Measurements from ENCODE around the gene PTPRD.

PTPRD gene

GRCh38 chr9:10052916-10053315, 559.9 kb downstream of the PTPRD start:
- no peak for DNase-seq (ENCODE audit: low read depth in 3 of 3)

GRCh38 chr9:10052181-10052580, 560.6 kb downstream of the PTPRD start:
- no peak for DNase-seq (ENCODE audit: low read depth in 3 of 3)

DNA sequence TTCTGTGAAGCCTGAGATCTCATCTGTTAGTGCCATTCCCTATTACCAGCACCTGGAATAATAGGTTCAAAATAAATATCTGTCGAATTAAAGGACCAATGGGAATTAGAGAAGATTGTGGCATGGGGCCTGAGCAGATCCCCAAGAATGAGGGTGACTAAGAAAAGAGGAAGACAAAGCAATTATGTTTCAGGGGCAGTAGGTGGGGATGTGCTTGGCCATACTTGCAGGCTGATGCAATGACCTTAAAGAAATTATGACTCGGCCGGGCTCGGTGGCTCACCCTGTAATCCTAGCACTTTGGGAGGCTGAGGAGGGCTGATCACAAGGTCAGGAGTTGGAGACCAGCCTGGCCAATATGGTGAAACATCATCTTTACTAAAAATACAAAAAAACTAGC, 562.8 kb downstream of the PTPRD start:
- DNase-seq (ENCODE audit: low read depth in 3 of 3), result no peak

DNA sequence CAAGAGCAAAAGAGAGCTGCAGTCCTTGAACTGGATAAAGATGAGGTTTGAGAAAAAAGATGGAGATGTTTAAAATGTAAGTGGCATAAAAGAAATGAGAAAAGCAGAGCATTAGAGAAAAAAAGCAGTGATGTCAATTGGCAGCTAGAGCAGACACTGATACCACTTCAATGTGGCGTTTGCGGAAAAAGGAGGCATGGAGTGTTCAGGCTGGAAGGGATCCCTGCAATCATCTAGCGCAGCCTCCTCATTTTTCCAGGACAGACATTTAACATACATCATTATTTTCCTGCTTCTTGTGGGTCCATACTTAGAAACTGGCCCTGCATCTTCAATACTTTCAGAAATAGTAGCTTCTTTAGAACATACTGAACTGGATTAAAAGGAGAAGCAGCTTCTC, 563.8 kb downstream of the PTPRD start:
- DNase-seq (ENCODE audit: low read depth in 3 of 3), result no peak

DNA sequence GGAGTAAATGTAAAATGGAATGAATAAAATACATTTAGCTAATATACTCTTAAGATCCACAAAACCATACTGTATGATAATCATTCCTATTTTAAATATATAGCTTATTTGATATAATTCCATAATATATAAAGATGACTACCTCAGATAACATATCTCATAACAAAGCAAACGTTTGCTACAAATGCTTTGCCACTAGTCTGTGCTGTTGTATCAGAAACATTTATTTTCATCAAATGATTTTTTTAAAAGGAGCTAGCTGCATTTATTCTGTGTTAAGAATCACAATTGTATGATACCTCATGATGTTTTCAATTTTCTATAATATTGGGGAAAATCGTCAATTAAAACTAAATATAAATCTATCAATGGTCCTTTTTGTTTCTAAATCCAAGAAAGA, 567.2 kb downstream of the PTPRD start:
- DNase-seq (ENCODE audit: low read depth in 3 of 3), result no peak

DNA sequence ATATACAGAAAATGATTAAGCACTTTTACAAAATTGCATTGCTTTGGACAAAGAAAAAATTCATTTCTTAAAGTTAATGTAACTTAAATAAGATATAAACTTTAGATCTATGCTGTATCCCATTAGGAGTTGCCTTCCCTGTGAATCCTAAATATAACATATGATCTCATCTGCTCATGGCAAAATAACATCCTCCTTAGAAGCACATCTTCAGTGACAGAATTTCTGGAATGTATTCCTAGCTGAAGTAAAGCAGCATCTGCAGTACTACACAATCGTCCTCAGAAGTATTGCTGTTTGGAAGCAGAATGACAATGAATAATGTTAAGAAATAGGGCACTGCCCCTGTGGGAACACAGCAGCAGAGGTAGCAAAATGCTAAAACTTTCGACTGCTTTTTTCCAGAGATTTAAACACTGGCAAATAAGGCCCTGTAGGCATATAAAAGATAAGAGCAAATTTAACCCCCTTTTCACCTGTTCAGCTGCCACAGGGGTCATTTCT, 571.0 kb downstream of the PTPRD start:
- DNase-seq (ENCODE audit: low read depth in 3 of 3), result no peak

DNA sequence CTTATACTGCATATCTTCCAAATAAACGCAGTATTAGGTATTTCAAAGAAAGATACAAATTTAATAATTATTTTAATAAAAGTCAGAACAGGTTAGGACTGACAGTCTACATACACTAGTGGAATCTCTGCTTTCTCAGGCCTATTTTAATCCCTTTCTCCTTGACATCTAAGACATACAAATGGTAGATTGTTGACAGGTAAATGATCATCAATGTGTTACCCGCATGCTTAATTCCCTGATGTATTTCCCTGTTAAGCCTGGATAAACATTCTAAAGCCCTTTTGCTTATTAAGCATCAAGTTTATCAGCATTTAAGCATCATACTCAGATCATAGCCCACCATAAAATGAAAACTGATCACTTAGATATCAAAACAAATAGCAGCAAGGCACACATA, 576.7 kb downstream of the PTPRD start:
- no peak for DNase-seq (ENCODE audit: low read depth in 3 of 3)

DNA sequence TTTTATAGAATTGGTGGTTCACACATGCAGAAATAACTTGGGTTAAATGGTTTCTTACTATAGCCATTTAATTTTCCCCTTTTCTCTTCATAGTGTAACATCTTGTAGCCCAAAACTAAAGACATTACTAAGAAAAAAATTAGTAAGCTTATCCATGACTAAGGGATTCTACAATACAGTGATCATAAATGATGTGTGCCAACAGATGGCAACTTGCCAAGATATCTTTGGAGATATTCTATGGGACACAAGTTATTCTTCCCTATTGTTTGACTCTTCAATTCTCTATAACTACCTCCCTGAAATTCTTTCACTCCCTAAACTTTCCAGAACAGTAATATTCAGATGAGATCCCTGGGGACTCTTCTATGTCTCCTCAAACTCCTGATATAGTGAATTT, 580.6 kb downstream of the PTPRD start:
- no peak for DNase-seq (ENCODE audit: low read depth in 3 of 3)

GRCh38 chr9:10026443-10026984, 586.3 kb downstream of the PTPRD start:
- no peak for DNase-seq (ENCODE audit: low read depth in 3 of 3)

- no peak for DNase-seq (ENCODE audit: low read depth in 3 of 3)
These were observed 597.0 kb downstream of the PTPRD start for GRCh38 chr9:10015755-10016154.

GRCh38 chr9:10014889-10015288, 597.9 kb downstream of the PTPRD start:
- DNase-seq (ENCODE audit: low read depth in 3 of 3), result no peak

GRCh38 chr9:10009401-10009800, 603.4 kb downstream of the PTPRD start:
- DNase-seq (ENCODE audit: low read depth in 3 of 3), result no peak

GRCh38 chr9:10008101-10008799, 604.6 kb downstream of the PTPRD start:
- DNase-seq (ENCODE audit: low read depth in 3 of 3), result no peak

DNA sequence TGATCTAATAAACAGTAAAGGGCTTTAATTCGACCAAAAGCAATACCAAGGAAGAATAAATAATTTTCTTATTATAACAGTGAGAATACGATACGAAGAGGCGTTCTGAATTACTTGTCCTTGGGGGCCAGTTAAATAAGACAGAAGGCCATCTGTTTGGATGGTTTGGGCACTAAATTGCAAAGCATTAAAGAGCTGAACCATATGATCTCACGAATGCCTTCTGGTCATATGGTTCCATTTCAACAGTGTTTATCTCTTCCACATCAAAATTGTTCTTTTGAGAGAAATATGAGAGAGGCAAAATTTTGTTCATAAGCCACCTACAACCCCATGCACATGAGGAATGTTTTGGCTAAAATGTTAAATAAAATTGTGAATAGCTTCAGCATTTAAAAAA, 605.4 kb downstream of the PTPRD start:
- DNase-seq (ENCODE audit: low read depth in 3 of 3), result no peak

DNA sequence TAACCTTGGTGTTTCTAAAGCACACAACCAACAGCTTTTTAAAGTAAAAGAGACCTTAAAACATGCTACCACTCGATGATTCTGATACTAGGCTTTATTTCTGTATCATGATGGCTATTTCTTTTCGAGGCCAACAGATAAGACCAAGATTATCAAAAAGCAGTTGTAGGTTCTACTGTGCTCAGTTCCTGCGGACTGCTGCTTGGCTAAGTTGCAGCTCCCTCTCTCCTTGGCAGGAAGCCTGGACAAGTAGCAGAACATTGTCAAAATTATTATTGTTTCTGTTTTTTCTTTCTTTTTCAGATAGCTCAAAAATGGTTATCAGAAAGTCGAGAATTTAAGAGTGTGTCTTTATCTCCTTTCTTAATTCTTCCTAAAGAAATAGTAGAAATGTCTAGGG, 607.6 kb downstream of the PTPRD start:
- no peak for DNase-seq (ENCODE audit: low read depth in 3 of 3)

DNA sequence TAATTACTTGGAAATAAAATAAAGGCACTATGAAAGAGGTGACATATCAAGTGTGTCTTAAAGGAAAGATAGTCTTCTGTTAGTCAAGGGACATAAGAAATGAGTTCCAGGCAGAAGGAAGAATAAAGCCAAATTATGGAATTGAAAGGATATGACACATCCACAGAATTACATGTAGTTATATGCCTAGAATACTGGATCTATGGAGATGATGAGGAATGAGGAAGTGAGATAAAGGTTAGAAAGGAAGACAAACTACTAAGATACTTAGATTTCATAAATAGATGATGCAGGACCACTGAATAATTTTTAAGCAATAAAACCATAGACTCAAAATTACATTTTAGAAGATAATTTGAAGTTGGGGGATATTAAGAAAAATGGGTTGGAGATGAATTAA, 609.8 kb downstream of the PTPRD start:
- no peak for DNase-seq (ENCODE audit: low read depth in 3 of 3)

DNA sequence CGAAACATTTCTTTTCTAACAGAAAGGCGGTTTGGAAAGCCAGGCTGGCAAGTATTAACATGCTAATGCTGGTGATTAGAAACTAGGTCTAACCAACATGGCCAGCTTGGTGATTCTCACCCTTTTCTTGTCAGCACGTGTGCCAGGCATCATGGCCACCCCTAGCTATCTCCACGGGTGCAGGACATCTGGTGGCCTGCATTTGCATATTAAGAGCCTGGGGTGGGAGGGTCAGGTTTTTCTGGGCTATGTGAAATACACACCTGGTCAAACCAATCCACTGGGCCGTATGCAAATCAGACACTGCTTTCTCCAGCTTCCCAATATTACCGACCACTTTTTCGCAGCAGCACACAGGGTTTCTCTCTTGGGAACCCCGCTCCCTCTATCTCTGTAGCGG, 612.1 kb downstream of the PTPRD start:
- DNase-seq (ENCODE audit: low read depth in 3 of 3), result no peak

- DNase-seq (ENCODE audit: low read depth in 3 of 3), result no peak
These were observed 614.1 kb downstream of the PTPRD start for GRCh38 chr9:9998491-9999287.

DNA sequence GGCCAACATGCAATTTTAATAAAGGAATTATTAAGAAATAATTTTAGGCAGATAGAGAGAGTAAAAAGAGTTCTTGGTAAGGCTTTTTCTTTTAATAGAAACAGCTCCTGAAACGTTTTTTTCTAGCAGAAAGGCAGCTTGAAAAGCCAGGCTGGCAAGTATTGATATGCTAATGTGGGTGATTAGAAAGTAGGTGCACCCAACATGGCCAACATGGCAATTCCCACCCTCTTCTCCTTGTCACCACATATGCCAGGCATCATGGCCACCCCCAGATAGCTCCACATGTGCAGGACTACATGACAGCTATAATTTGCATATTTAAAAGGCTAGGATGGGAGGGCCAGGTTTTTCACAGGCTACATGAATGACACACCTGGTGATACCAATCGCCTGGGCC, 615.2 kb downstream of the PTPRD start:
- DNase-seq (ENCODE audit: low read depth in 3 of 3), result no peak

- DNase-seq (ENCODE audit: low read depth in 3 of 3), result no peak
These were observed 616.5 kb downstream of the PTPRD start for GRCh38 chr9:9996259-9996658.

DNA sequence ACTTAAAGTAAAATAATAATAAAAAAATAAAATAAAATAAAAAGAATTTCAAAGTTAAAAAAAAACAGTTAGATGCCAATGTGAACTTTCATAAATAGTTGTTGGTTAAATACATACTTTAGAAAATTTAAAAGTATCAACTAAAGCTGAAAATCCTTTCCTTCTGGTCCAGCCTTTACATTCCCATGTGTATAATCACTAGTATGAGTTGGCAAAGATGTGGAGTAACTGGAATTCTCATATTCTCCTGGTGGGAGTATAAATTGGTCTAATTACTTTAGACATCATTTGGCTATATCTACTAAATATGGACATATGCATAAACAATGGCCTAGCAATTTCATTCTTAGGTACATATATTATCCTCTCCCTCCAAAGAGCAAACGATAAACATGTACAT, 619.9 kb downstream of the PTPRD start:
- DNase-seq (ENCODE audit: low read depth in 3 of 3), result no peak

- no peak for DNase-seq (ENCODE audit: low read depth in 3 of 3)
These were observed 639.7 kb downstream of the PTPRD start for GRCh38 chr9:9973062-9973461.

GRCh38 chr9:9970514-9970913, 642.3 kb downstream of the PTPRD start:
- DNase-seq (ENCODE audit: low read depth in 3 of 3), result no peak
